AG09319 (cell line): ENCODE measurements around the gene ERCC1.
"Not testable (repeated sequence)": the region's sequence is repeated elsewhere in the genome, so short reads cannot be mapped to it uniquely, and the experiment has no call there.

ENCODE experiments used
- DNase-seq: peaks from one replicate; pipeline ENCODE4 v3.0.0-alpha.2; 2010; ENCODE audit warnings: low read depth; ENCODE audit errors: extremely low read depth
- CTCF ChIP-seq: IDR thresholded peaks from 2 replicates; pipeline ENCODE4 v1.5.1; 2011; ENCODE audit warnings: low read depth, mild to moderate bottlenecking, inconsistent platforms, low read length, moderate library complexity

Gene ERCC1

GRCh38 chr19:45419396-45419795 is 4.3 kb downstream of the ERCC1 start:
- no peak for TF ChIP-seq CTCF
- DNase-seq, result no peak

GRCh38 chr19:45418802-45419201 is 4.9 kb downstream of the ERCC1 start:
- no peak for TF ChIP-seq CTCF
- no peak for DNase-seq

GRCh38 chr19:45417151-45417550 is 6.6 kb downstream of the ERCC1 start:
- no peak for DNase-seq
- TF ChIP-seq CTCF, result no peak

GRCh38 chr19:45414468-45414867 is 9.2 kb downstream of the ERCC1 start:
- no peak for TF ChIP-seq CTCF
- no peak for DNase-seq

GRCh38 chr19:45413497-45413896 is 10.2 kb downstream of the ERCC1 start:
- no peak for DNase-seq
- TF ChIP-seq CTCF, result no peak

- not testable (repeated sequence) for DNase-seq
These were observed 13.4 kb downstream of the ERCC1 start for GRCh38 chr19:45410330-45410729.

GRCh38 chr19:45409557-45409920 is 14.2 kb downstream of the ERCC1 start:
- no peak for TF ChIP-seq CTCF
- no peak for DNase-seq

GRCh38 chr19:45408830-45409556 is 14.7 kb downstream of the ERCC1 start:
- DNase-seq, result no peak
- TF ChIP-seq CTCF, result no peak
